HG02981 (cell line): ENCODE measurements around the gene KLHL40.

Experiments used
- ATAC-seq: cut with Tn5 transposase; IDR thresholded peaks from one replicate; pipeline ENCODE4 v1.9.1; 2021; ENCODE audit warnings: mild to moderate bottlenecking, moderate library complexity; ENCODE audit not compliant: unreplicated experiment

The KLHL40 gene

GRCh38 chr3:42702066-42702951 lies 17.0 kb downstream of the KLHL40 start, which contains the start of gene HHATL:
HHATL (minus strand) TSS chr3:42702798; CDS start chr3:42700826, 1,972 bp downstream.
- ATAC-seq = no peak

DNA sequence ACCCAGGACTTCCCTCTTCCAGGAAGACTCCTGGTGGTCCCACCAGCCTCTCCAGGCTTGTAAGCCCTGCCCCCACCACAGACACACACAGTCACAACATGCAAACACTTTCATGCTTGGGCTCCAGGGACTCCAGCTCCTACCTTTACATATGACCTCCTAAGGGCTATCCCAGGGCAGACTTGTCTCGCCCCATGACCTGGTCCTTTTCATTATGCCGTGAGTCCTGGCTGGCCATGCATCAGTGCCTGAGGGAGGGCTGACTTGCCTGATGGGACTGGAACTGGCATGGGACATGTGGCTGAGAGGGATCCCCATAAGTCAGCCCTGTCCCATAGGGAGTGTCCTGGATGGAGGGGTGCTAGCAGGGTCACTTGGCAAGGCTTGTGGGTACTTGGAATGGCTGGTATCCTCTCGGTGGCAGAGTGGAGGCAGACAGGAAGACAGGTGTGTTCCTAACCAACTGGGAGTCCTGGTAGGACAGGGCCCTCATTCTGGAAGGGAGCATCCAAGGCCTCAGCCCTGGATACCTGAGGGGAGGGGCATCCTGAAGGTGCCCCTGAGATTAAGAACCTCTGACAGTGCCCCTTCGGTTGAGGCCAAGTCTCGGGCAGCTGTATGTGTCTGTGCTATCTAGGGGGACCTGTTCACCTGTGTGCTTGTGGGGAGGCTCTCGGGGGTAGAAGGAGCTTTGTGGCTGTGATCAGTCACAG lies 17.8 kb downstream of the KLHL40 start:
- ATAC-seq = no peak

DNA sequence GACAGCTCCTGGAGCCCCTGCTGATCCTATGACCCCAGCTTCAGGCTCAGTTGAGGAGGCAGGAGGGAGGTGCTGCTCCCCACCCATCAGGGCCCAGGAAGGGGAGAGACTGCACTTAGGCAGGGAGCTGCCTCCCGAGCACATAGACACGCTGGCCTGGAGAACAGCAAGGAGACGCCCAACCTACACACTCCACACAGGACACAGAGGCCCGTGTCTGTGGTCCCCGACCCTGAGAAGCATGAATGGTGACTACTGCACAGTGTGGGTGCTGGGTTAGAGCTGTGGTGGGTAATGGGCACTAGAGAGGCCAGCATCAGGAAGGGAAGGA lies 18.3 kb downstream of the KLHL40 start:
- ATAC-seq = no peak

DNA sequence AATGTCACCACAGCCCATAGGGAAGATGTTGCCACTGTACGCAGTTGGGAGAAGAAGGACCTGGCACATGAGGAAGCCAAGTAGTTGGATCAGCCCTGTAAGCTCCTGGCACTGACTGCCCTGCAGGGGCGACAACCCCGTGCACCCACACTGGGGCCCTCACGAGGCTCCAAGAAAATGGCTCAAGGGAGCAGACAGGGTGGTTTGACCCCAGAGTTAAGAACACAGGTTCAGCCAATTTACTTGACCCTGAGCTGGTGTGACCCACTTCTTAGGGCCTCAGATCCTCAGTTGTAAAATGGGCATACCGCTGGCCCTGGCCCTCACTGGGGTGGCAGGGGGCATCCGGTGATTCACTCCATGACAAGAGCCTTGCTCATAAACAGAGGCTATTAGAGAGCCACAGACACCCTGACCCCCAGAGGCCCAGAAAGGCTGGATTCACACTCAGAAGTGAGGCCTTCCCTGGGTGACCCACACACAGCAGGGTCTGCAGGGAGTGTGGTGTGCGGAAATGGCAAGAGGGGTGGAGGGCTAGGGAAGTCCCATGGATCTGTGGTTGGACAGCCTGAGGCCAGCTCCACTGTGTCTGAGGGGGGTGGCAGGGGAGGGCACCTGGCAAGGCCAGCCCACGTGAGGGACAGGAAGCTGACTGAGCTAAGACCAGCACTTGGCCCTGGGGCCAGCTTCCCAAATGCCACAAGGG lies 19.0 kb downstream of the KLHL40 start:
- no peak for ATAC-seq

- no peak for ATAC-seq
These were observed 19.9 kb downstream of the KLHL40 start for GRCh38 chr3:42705058-42705767.

GRCh38 chr3:42705962-42706585 lies 20.7 kb downstream of the KLHL40 start:
- ATAC-seq = no peak

- no peak for ATAC-seq
These were observed 21.6 kb downstream of the KLHL40 start for GRCh38 chr3:42706721-42707619.

GRCh38 chr3:42707620-42708355 lies 22.5 kb downstream of the KLHL40 start:
- no peak for ATAC-seq

GRCh38 chr3:42708611-42709151 lies 23.3 kb downstream of the KLHL40 start:
- ATAC-seq = no peak

- ATAC-seq = no peak
These were observed 24.3 kb downstream of the KLHL40 start for GRCh38 chr3:42709621-42710020.

DNA sequence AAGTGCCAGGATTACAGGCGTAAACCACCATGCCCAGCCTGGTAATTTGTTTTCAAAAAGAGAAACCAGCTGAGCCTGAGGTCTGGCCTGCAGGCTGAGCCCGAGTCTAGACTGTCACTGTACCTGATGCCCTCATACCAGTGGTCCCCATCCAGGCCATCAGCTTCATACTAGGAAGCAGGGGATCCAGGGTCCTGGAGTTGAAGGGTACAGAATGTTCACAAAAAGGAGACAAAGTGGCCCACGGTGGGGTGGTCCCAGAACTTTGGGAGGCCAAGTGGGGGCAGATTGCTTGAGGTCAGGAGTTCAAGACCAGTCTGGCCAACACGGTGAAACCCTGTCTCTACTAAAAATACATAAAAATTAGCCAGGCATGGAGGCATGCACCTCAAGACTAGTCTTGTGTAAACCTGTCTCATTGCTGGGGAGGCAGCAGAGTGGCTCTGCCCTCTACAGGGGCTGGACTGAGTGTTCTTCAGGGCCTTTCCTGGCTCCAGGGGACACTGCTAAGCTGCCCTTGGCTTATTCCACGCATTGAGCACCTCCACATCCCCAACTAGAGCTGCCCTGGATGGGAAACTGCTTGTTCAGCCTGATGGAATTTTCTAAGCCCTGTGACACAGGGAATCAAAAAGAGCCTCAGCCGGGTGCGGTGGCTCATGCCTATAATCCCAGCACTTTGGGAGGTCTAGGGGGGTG lies 25.1 kb downstream of the KLHL40 start:
- no peak for ATAC-seq

DNA sequence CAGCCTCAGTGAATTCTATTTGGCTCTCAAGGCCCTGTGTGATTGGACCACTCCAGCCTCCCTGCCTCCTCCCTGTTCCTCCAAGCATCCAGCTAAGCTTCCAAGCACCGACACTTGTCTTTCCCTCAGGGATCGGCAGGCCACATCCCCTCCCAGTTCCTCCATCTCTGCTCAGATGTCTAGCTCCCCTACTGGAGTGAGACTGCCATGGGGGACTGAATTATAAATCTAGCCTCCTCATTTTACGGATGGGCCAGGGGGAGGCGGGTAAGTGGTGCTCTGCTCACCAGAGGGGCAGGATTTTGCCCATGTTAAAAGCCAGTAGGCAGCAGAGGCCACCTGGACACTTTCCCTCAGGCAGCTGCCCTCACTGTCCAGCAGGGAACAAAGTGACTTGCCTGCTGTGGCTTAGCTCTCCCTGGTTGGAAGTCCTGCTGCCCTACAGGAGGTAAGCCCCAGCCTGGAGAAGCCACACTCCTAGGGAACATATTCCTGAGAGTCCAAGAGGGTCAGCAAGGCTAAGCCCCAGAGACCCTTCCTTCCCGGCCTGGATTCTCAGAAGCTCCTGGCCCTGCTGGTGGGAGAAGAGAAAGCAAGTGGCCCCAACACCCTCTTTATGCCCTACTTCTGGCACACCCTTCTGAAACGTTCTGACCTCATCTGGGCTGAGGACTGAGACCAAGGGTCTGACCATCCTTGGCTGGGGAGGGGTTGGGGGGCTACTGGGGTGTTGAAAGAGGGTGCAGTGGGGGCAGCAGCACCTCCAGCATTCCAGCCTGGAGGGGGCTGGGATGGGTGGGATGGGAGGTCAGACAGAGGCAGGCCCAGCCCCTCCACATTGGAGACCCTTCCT lies 26.4 kb downstream of the KLHL40 start:
- ATAC-seq = no peak

DNA sequence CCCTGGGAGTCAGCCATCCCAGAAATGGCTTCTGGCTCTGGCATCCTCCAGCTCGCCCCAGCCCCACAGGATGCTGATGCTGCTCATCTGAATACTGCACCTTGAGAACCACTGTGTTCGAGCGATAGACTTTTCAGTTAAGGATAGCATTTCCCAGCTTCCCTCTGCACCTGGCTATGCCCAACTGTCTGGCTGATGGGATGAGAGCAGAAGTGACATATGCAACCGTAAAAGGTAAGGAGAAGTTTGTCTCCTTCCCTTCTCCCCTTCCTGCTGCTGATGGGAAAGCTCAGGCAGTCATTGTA lies 27.0 kb downstream of the KLHL40 start:
- no peak for ATAC-seq

DNA sequence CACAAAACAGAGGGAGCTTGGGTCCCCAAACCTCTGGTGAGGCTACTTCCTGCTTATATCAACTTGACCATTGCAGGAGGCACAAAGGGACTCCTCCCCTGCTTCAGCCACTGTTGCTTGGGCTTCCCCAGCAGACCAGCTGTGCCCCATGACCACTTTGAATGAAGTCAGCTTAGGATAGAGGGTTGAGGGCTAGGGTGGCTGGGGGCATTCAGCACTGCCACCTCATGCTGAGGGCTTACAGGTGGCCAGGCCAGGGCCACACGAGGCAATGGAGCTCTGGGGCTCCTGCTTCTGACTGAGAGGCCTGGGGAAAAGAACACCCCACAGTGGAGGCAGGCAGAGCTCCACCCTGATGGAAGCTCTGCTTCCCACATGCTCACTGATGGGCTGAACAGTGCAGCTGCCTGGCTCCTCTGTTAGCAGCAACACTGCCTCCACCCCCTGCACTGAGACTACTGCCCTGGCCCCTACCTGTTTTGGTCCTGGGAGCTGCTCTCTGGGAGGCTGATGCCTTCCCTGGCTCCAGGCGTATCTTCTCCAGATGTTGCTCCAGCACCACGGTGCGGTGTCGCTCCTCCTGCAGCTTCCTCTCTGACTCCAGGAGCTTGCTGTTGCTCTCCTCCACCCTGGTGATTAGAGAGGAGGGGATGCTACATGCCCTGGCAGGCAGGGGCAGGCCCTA lies 27.5 kb downstream of the KLHL40 start:
- no peak for ATAC-seq

GRCh38 chr3:42713747-42714146 lies 28.4 kb downstream of the KLHL40 start:
- ATAC-seq = no peak

DNA sequence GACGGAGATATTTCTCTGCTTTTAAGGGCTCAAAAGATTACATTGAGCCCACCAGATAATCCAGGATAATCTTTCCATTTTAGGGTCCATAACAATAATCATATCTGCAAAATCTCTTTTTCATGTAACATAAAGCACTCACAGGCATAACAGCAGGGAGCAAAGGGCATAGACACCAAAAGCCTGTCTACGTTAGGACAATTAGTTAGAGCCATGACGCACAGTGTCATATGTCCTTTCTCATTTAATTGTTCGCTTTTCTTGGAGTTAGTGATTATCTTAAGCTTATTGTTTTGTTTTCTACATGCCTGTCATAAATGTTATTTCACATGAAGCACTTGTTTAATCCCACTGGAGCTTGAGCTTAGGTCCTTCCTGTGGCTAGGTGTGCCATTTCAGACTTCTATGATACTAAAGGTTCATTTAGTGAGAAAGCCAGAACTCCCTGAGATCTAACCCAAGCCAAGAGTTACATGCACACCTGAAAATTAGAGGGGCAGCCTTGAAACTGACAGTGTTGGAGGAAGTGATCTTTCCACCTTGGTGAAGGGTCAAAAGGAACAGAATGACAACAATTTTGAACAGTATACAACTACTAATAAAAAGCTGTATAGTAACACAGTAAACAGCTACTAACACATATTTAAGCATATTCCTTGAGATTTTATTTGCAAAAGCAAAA lies 29.0 kb downstream of the KLHL40 start:
- no peak for ATAC-seq
